OCI-LY3 (cell line): ENCODE results near the gene GPSM3.

Experiments used
- H2AFZ ChIP-seq: fragments of 200-600, 300-600 bp; shearing (Covaris generic); 2 replicates; pipeline ENCODE4 v1.6.0; 2014; ENCODE audit warnings: antibody characterized with exemption, low read depth, low read length
- H3K27ac ChIP-seq: fragments of 200-600, 300-600 bp; sonication (generic); 2 replicates; pipeline ENCODE4 v1.5.1; 2014; ENCODE audit warnings: mild to moderate bottlenecking, low read length, moderate library complexity, mixed read lengths
- H3K27me3 ChIP-seq: fragments of 200-600, 300-600 bp; sonication (generic); 2 replicates; pipeline ENCODE4 v1.6.1; 2014; ENCODE audit warnings: low read depth, low read length, mixed read lengths
- H3K36me3 ChIP-seq: fragments of 200-600, 300-600 bp; sonication (generic); replicated peaks from 2 replicates; pipeline ENCODE3; 2014; ENCODE audit warnings: low read depth, low read length, mixed read lengths
- H3K4me1 ChIP-seq: fragments of 300-600, 200-600 bp; sonication (generic); 2 replicates; pipeline ENCODE4 v1.6.1; 2014; ENCODE audit warnings: low read length, mixed read lengths
- H3K4me2 ChIP-seq: fragments of 200-600, 300-600 bp; sonication (generic); 2 replicates; pipeline ENCODE4 v1.6.1; 2014; ENCODE audit warnings: low read length, mixed read lengths
- H3K4me3 ChIP-seq: fragments of 300-600, 200-600 bp; sonication (generic); 2 replicates; pipeline ENCODE4 v1.5.1; 2014; ENCODE audit warnings: antibody characterized with exemption, mild to moderate bottlenecking, low read length, moderate library complexity
- H3K79me2 ChIP-seq: fragments of 300-600, 200-600 bp; shearing (Covaris generic); 2 replicates; pipeline ENCODE4 v1.6.1; 2014; ENCODE audit warnings: mild to moderate bottlenecking, low read length, mixed read lengths
- H3K9ac ChIP-seq: fragments of 300-600, 200-600 bp; shearing (Covaris generic); 2 replicates; pipeline ENCODE4 v1.6.0; 2014; ENCODE audit warnings: mild to moderate bottlenecking, low read length, moderate library complexity
- H3K9me3 ChIP-seq: fragments of 200-600, 300-600 bp; shearing (Covaris generic); 2 replicates; pipeline ENCODE4 v1.6.1; 2014; ENCODE audit warnings: low read length, mixed read lengths; ENCODE audit not compliant: insufficient read depth
- H4K20me1 ChIP-seq: fragments of 200-600, 300-600 bp; sonication (generic); 2 replicates; pipeline ENCODE4 v1.6.1; 2016; ENCODE audit warnings: low read length, mixed read lengths; ENCODE audit not compliant: insufficient read depth
- CTCF ChIP-seq: fragments of 200-600, 300-600 bp; sonication (generic); IDR thresholded peaks from 2 replicates; pipeline ENCODE4 v1.5.1; 2014; ENCODE audit warnings: antibody characterized with exemption, low read length, low read depth
- EZH2phosphoT487 ChIP-seq: fragments of 200-600 bp; shearing (Covaris generic); IDR thresholded peaks from 2 replicates; pipeline ENCODE4 v1.6.1; 2018; ENCODE audit warnings: antibody characterized with exemption, mixed run types, low read depth

Gene GPSM3, protein sequence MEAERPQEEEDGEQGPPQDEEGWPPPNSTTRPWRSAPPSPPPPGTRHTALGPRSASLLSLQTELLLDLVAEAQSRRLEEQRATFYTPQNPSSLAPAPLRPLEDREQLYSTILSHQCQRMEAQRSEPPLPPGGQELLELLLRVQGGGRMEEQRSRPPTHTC

DNA sequence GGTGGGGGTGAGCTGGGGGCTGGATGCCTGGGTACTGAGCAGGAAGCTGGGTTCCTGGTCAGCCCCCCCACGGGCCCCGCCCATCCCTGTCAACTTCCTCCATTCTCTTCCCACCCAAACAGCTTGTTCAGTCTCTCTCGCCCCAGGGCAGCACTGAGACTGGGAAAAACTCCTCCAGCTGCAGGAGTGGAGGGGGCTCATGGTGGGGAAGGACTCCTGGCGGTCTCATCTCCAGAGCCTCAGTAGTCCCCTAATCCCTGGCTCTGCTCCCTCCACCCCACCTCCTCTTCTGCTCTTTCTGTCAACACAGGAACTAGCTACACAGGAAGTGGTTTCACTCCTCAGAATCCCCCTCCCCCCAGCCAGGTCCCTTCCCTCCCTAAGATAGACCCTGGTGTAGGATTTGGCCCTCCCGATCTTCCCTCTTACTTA lies at the start of gene GPSM3:
GPSM3 (minus strand) TSS at position 36 of the 432 bp plus-strand sequence. CDS start 130 bp downstream, outside the sequence.
- TF ChIP-seq CTCF (no peak), EZH2phosphoT487 (no peak)
- H4K20me1 ChIP-seq, result no peaks in the 10 kb centered on the region
- H3K4me3 ChIP-seq, result peak within 1 kb of the TSS; percentile 93
- no peak within 1 kb of the TSS for H2AFZ ChIP-seq
- no peaks in the 10 kb centered on the region for H3K9me3 ChIP-seq
- H3K36me3 ChIP-seq, result peaks cover 15% of the 10 kb centered on the region
- peaks cover 51% of the 10 kb centered on the region for H3K4me1 ChIP-seq
- H3K9ac ChIP-seq, result peak within 1 kb of the TSS; percentile 100
- peaks cover 45% of the 10 kb centered on the region for H3K79me2 ChIP-seq
- peak within 1 kb of the TSS; percentile 97 for H3K27ac ChIP-seq
- no peaks in the 10 kb centered on the region for H3K27me3 ChIP-seq
- peak within 1 kb of the TSS; percentile 100 for H3K4me2 ChIP-seq

DNA sequence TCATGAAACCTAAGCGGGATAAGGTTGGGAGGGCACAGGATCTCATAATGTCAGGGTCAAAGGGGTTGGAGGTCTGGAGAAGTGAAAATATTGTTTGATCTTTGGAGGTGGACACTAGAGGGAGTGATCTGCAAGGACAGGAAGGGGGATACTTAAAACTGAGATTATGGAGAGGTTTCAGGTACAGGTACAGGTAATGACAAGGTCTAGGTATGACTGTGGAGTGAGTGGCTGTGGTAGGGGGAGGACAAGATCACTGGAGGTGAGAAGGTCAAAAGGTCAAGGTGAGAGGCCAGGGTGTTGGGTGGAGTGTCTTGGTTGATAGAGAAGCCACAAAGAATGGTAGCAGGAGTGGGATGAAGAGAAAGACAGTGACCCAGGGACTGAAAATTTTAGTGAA lies 48.2 kb upstream of the GPSM3 start:
- H2AFZ ChIP-seq, result no peak overlapping the region
- no peaks in the 10 kb centered on the region for H3K79me2 ChIP-seq
- no peak overlapping the region for H3K4me3 ChIP-seq
- no peaks in the 10 kb centered on the region for H3K9me3 ChIP-seq
- H4K20me1 ChIP-seq, result no peaks in the 10 kb centered on the region
- no peaks in the 10 kb centered on the region for H3K36me3 ChIP-seq
- no peak overlapping the region for H3K27ac ChIP-seq
- TF ChIP-seq EZH2phosphoT487 (no peak), CTCF (no peak)
- H3K4me2 ChIP-seq, result peak overlapping the region; percentile 8; the same call in 1 of the 2 replicates
- no peaks in the 10 kb centered on the region for H3K27me3 ChIP-seq
- H3K4me1 ChIP-seq, result peaks cover 32% of the 10 kb centered on the region
- no peak overlapping the region for H3K9ac ChIP-seq

DNA sequence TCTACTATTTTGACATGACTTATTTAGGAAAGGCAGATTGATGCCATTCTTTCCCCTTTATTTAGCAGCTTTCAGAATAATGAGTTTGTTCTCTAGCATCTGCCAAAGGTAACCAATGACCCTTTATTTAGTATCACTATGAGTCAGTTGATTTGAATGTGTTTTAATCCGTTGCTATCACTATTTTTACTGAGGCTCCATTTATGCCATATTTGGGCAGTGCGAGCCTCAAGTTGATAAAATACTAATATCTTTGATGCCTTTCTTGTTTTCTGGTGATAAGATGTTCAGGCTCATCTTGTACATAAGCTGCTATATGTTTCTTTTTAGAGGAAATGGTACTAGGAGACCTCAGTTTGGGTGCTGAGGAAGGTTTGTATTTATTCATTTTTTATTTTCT lies 47.0 kb upstream of the GPSM3 start:
- Histone ChIP-seq H3K9ac (no peak overlapping the region), H3K4me2 (no peak overlapping the region), H4K20me1 (no peaks in the 10 kb centered on the region), H3K27me3 (no peaks in the 10 kb centered on the region), H3K27ac (no peak overlapping the region), H3K79me2 (no peaks in the 10 kb centered on the region), H2AFZ (no peak overlapping the region), H3K4me3 (no peak overlapping the region), H3K36me3 (no peaks in the 10 kb centered on the region), H3K4me1 (peaks cover 36% of the 10 kb centered on the region), H3K9me3 (no peaks in the 10 kb centered on the region)
- TF ChIP-seq CTCF (no peak), EZH2phosphoT487 (no peak)

DNA sequence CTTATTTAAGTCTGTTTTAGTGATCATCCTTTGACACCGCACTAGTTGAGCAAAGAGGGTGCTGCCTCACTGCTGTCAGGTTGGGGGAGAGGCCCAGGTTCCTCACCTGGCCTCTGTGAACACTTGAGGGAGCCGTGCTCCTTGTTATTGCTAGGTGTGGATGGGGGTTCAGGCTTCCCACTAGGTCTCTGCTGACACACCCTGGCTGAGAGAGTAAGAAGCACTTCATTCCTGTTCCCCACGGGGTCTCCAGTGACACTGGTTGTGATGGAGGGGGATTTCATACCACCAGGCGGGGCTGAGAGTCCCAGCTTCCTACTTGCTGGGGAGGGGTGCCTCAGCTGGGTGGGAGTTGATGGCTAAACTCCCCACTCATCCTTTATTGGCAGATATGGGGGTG lies 42.5 kb upstream of the GPSM3 start:
- no peak overlapping the region for H3K4me3 ChIP-seq

More for the DNA sequence above, 42.5 kb upstream of the GPSM3 start:
- Histone ChIP-seq H3K27ac (no peak overlapping the region), H3K9me3 (no peaks in the 10 kb centered on the region), H3K79me2 (no peaks in the 10 kb centered on the region), H2AFZ (no peak overlapping the region), H3K4me1 (peaks cover 17% of the 10 kb centered on the region), H3K36me3 (no peaks in the 10 kb centered on the region), H3K4me2 (0 out of 2 replicates have a peak overlapping the region, but pooled peaks have one; percentile 3), H4K20me1 (no peaks in the 10 kb centered on the region), H3K9ac (no peak overlapping the region), H3K27me3 (no peaks in the 10 kb centered on the region)
- TF ChIP-seq CTCF, result peak; percentile 69
- TF ChIP-seq EZH2phosphoT487, result no peak
